ENCODE data around the gene RANBP1. TPM values are rescaled to one million over a fixed set of nuclear protein-coding genes. Genes with fewer than 3 reads are reported as not detected.

RANBP1 gene
- total and polyA plus RNA-seq, 2 of the 8 experiments (the other 6 are each of a cell fraction or from before 2014, with no cell fraction given) = 343 to 484 TPM

- H2BK5ac ChIP-seq (ENCODE audit: low read depth, low read length) = no peak overlapping the region
- peaks cover 16% of the 10 kb centered on the region for H3K79me1 ChIP-seq (ENCODE audit: low read depth, low read length)
- no peak overlapping the region for H2BK15ac ChIP-seq (ENCODE audit: low read length)
- H3K23me2 ChIP-seq (ENCODE audit: low read depth, low read length) = no peaks in the 10 kb centered on the region
- FAIRE-seq = no peak
- no peak overlapping the region for H3K9ac ChIP-seq (replicated peaks in 1 of 4; ENCODE audit: extremely low read depth in 1 of 4, low read depth in 3 of 4, low read length in 3 of 4)
- WGBS, 2 experiments (ENCODE audit: extremely low coverage in 1 of 2, insufficient coverage in 1 of 2, insufficient read length in 1 of 2, insufficient replicate concordance in 2 of 2, low coverage in 1 of 2, low lambda C conversion rate in 2 of 2, missing lambda C conversion rate in 1 of 2) = 91% methylated on average over 12 of the region's 12 CpGs; no CpG with 5 or more reads in 1 of the 2 experiments
- H3K36me3 ChIP-seq (ENCODE audit: control insufficient read depth in 2 of 4, insufficient read depth in 4 of 4, low read length in 3 of 4) = peaks cover 32 to 83% (median 55%) of the 10 kb centered on the region in 4 experiments
- peaks cover 14 to 44% of the 10 kb centered on the region in 2 experiments for H4K20me1 ChIP-seq (replicated peaks in 1 of 2; ENCODE audit: control insufficient read depth in 1 of 2, insufficient read depth in 2 of 2, low read length in 2 of 2)
- no peak overlapping the region for H2BK120ac ChIP-seq (replicated peaks; ENCODE audit: low read depth, low read length)
- H3K4me3 ChIP-seq (ENCODE audit: extremely low read depth in 1 of 4, insufficient read depth in 2 of 4, low read depth in 3 of 4, low read length in 4 of 4) = no peak overlapping the region
- H4K8ac ChIP-seq (ENCODE audit: extremely low read depth, insufficient read depth, low read length) = no peak overlapping the region
- POLR2A ChIA-PET (ENCODE audit: partially characterized antibody) = interaction anchor here (22.7 to 29.4 kb wide), 2 partner anchors 7 to 9 kb away, joined by 598 read pairs; partner anchors contain the start of genes RANBP1 and TRMT2A
- CTCF ChIA-PET (ENCODE audit: partially characterized antibody) = interaction anchor here (0.7 to 4.5 kb wide), 4 partner anchors 8 to 41 kb away, joined by 3 to 23 read pairs (median 8); no protein-coding TSS in a partner anchor
- H4K91ac ChIP-seq (replicated peaks; ENCODE audit: insufficient read length, low read length) = no peak overlapping the region
- H3K14ac ChIP-seq (ENCODE audit: insufficient read length) = no peak overlapping the region
- no peaks in the 10 kb centered on the region for H3K9me3 ChIP-seq (ENCODE audit: insufficient read depth in 2 of 2, low read depth in 1 of 2, low read length in 1 of 2)
- H2BK12ac ChIP-seq (ENCODE audit: low read depth, low read length) = no peak overlapping the region
- no peak for DNase-seq (ENCODE audit: low read depth in 1 of 2, low spot score in 2 of 2)
- H3K4me2 ChIP-seq (ENCODE audit: insufficient read depth in 1 of 2, low read depth in 2 of 2, low read length in 2 of 2) = no peak overlapping the region
- H3K56ac ChIP-seq (replicated peaks; ENCODE audit: insufficient read length, low read depth, low read length) = no peak overlapping the region
- no peaks in the 10 kb centered on the region for H3K27me3 ChIP-seq (replicated peaks in 1 of 4; ENCODE audit: control insufficient read depth in 3 of 4, extremely low read depth in 1 of 4, insufficient read depth in 3 of 4, low read length in 3 of 4)
- H2AFZ ChIP-seq (ENCODE audit: low read length) = no peak overlapping the region
- no peak overlapping the region for H4K5ac ChIP-seq (ENCODE audit: insufficient read length, low read depth, low read length)
- no peak overlapping the region for H2BK20ac ChIP-seq (ENCODE audit: low read length)
- H3K23ac ChIP-seq (ENCODE audit: insufficient read length) = no peak overlapping the region
- H3K4me1 ChIP-seq (replicated peaks in 1 of 4; ENCODE audit: control insufficient read depth in 3 of 4, insufficient read depth in 4 of 4, low read length in 3 of 4) = peaks cover 0 to 6% (median 0%) of the 10 kb centered on the region in 4 experiments; a peak in 3 of 7 replicates
- H3K79me2 ChIP-seq (ENCODE audit: control insufficient read depth in 1 of 2, insufficient read depth in 2 of 2, low read length in 2 of 2) = peaks cover 0 to 34% of the 10 kb centered on the region in 2 experiments
- no peak overlapping the region for H3K18ac ChIP-seq (ENCODE audit: extremely low read depth, low read length)
- H3K27ac ChIP-seq (ENCODE audit: low read depth, low read length) = no peak overlapping the region
- no peak overlapping the region for H3K4ac ChIP-seq (replicated peaks; ENCODE audit: insufficient read length, low read depth, low read length)
- no peak overlapping the region for H2AK5ac ChIP-seq (ENCODE audit: low read depth, low read length)
- TF ChIP-seq CTCF (IDR thresholded peaks at IDR 0.05; ENCODE audit: control extremely low read depth in 1 of 3, insufficient read depth in 1 of 3, low read depth in 1 of 3, low read length in 3 of 3) (peak; percentile 30 to 45 (median 32)), TCF12 (IDR thresholded peaks at IDR 0.05; ENCODE audit: low read depth, low read length) (no peak), RNF2 (IDR thresholded peaks at IDR 0.05; ENCODE audit: borderline replicate concordance, low read depth, low read length, missing control alignments, poor library complexity, severe bottlenecking) (no peak), ZNF274 (IDR thresholded peaks at IDR 0.05; ENCODE audit: borderline replicate concordance, extremely low read depth, low read length) (no peak), HDAC2 (IDR thresholded peaks at IDR 0.05; ENCODE audit: borderline replicate concordance in 1 of 2, low read depth in 2 of 2, low read length in 2 of 2) (no peak), KDM4A (IDR thresholded peaks at IDR 0.05; ENCODE audit: low read depth, low read length, severe bottlenecking) (no peak), NRF1 (IDR thresholded peaks at IDR 0.05; ENCODE audit: low read depth, low read length) (no peak), RFX5 (IDR thresholded peaks at IDR 0.05; ENCODE audit: borderline replicate concordance, low read depth, low read length) (no peak), ASH2L (IDR thresholded peaks at IDR 0.05; ENCODE audit: low read length) (no peak), CHD2 (IDR thresholded peaks at IDR 0.05; ENCODE audit: low read length) (no peak)
Measured at GRCh38 chr22:20102203-20102780, 13.6 kb upstream of the RANBP1 start.

Data from H1 (cell line).